Neuronal stem cell (in vitro differentiated cells): Measurements from ENCODE around the gene WNK3.

ENCODE experiments used
- DNase-seq: peaks from one replicate; pipeline ENCODE4 v3.0.0-alpha.2; 2013; ENCODE audit warnings: low spot score
- H2AFZ ChIP-seq: one replicate; pipeline ENCODE4 v1.6.1; 2013; ENCODE audit warnings: mild to moderate bottlenecking, low read length, inconsistent platforms
- H2AK5ac ChIP-seq: 2 replicates; pipeline ENCODE4 v1.6.1; 2013; ENCODE audit warnings: low read depth, mild to moderate bottlenecking, inconsistent platforms, low read length, moderate library complexity, mixed read lengths
- H2BK120ac ChIP-seq: 2 replicates; pipeline ENCODE4 v1.6.1; 2013; ENCODE audit warnings: low read depth, mild to moderate bottlenecking, inconsistent platforms, low read length, moderate library complexity, mixed read lengths
- H2BK12ac ChIP-seq: one replicate; pipeline ENCODE4 v1.6.1; 2013; ENCODE audit warnings: low read length, inconsistent platforms
- H2BK15ac ChIP-seq: 2 replicates; pipeline ENCODE4 v1.6.1; 2013; ENCODE audit warnings: mild to moderate bottlenecking, low read length, inconsistent platforms, mixed read lengths
- H2BK5ac ChIP-seq: one replicate; pipeline ENCODE4 v1.6.1; 2013; ENCODE audit warnings: inconsistent platforms, mild to moderate bottlenecking, low read length, moderate library complexity
- H3K14ac ChIP-seq: one replicate; pipeline ENCODE4 v1.6.1; 2013; ENCODE audit warnings: low read length, inconsistent platforms
- H3K18ac ChIP-seq: 2 replicates; pipeline ENCODE4 v1.6.1; 2013; ENCODE audit warnings: low read length, inconsistent platforms
- H3K23ac ChIP-seq: 2 replicates; pipeline ENCODE4 v1.6.1; 2013; ENCODE audit warnings: low read depth, mild to moderate bottlenecking, mixed read lengths, low read length, inconsistent platforms; ENCODE audit not compliant: poor library complexity
- H3K27ac ChIP-seq: replicated peaks from 3 replicates; pipeline ENCODE4 v1.5.1; 2013; ENCODE audit warnings: low read length, inconsistent platforms
- H3K27me3 ChIP-seq, 3 experiments: 2 replicates each; pipeline ENCODE4 v1.6.1; 2013; ENCODE audit warnings: low read length in 3 of 3, mild to moderate bottlenecking in 2 of 3, inconsistent platforms in 1 of 3, low read depth in 1 of 3, mixed read lengths in 1 of 3, moderate library complexity in 1 of 3; ENCODE audit not compliant: control insufficient read depth in 3 of 3, insufficient read depth in 3 of 3
- H3K36me3 ChIP-seq, 2 donors: replicated peaks in 1 of 2; 2 replicates each; pipeline ENCODE4 v1.6.1; 2013; ENCODE audit warnings: low read length in 2 of 2; ENCODE audit not compliant: control insufficient read depth in 2 of 2, insufficient read depth in 2 of 2
- H3K4ac ChIP-seq: 2 replicates; pipeline ENCODE4 v1.6.1; 2013; ENCODE audit warnings: inconsistent platforms, mild to moderate bottlenecking, low read length, moderate library complexity
- H3K4me1 ChIP-seq, 2 donors: 1 replicate in 1 of 2; 2 replicates in 1 of 2; pipeline ENCODE4 v1.6.1; 2013; ENCODE audit warnings: low read length in 2 of 2, low read depth in 1 of 2; ENCODE audit not compliant: control insufficient read depth in 2 of 2, insufficient read depth in 1 of 2
- H3K4me2 ChIP-seq: one replicate; pipeline ENCODE4 v1.6.1; 2013; ENCODE audit warnings: mild to moderate bottlenecking, low read length, inconsistent platforms; ENCODE audit not compliant: insufficient read depth, poor library complexity, severe bottlenecking
- H3K4me3 ChIP-seq, 2 donors: 2 replicates each; pipeline ENCODE4 v1.5.1; 2013; ENCODE audit warnings: low read length in 2 of 2, mild to moderate bottlenecking in 2 of 2, inconsistent platforms in 1 of 2, moderate library complexity in 1 of 2
- H3K79me1 ChIP-seq: one replicate; pipeline ENCODE4 v1.6.1; 2013; ENCODE audit warnings: low read depth, mild to moderate bottlenecking, inconsistent platforms, low read length, moderate library complexity
- H3K9ac ChIP-seq: one replicate; pipeline ENCODE4 v1.6.1; 2013; ENCODE audit warnings: mild to moderate bottlenecking, low read depth, low read length, inconsistent platforms; ENCODE audit not compliant: poor library complexity
- H3K9me3 ChIP-seq, 2 donors: replicated peaks in 1 of 2; 2 replicates each; pipeline versions ENCODE3 to v1.6.1; 2013; ENCODE audit warnings: low read length in 2 of 2, mild to moderate bottlenecking in 2 of 2, inconsistent platforms in 1 of 2, low read depth in 1 of 2, mixed read lengths in 1 of 2, moderate library complexity in 1 of 2; ENCODE audit not compliant: control insufficient read depth in 2 of 2, insufficient read depth in 1 of 2
- H4K8ac ChIP-seq: one replicate; pipeline ENCODE4 v1.6.1; 2013; ENCODE audit warnings: low read depth, mild to moderate bottlenecking, inconsistent platforms, low read length, moderate library complexity
- H4K91ac ChIP-seq: one replicate; pipeline ENCODE4 v1.6.1; 2013; ENCODE audit warnings: low read length, low read depth, mild to moderate bottlenecking, inconsistent platforms; ENCODE audit not compliant: poor library complexity
- WGBS, 2 donors: extraction: QIAGEN DNeasy Blood & Tissue Kit; methylation state at CpG; one replicate each; pipeline ENCODE4 v1.1.7; 2013; ENCODE audit warnings: missing lambda C conversion rate in 2 of 2, mixed read lengths in 1 of 2; ENCODE audit not compliant: insufficient read length in 2 of 2, insufficient replicate concordance in 1 of 2; ENCODE audit errors: extremely low coverage in 2 of 2; 5-methylcytosine and 5-hydroxymethylcytosine counted together

WNK3 gene

GRCh38 chrX:54184474-54184873 is 173.4 kb downstream of the WNK3 start:
- no peak overlapping the region for H3K4me2 ChIP-seq
- H3K4me1 ChIP-seq: peaks cover 4 to 6% of the 10 kb centered on the region in 2 donors
- H2AK5ac ChIP-seq: no peak overlapping the region
- H3K14ac ChIP-seq: no peak overlapping the region
- no peaks in the 10 kb centered on the region for H3K36me3 ChIP-seq
- H2BK15ac ChIP-seq: no peak overlapping the region
- H3K9me3 ChIP-seq: no peaks in the 10 kb centered on the region
- H2BK12ac ChIP-seq: no peak overlapping the region
- H3K9ac ChIP-seq: no peak overlapping the region
- no peak overlapping the region for H2BK5ac ChIP-seq
- no peak overlapping the region for H3K4me3 ChIP-seq
- no CpG with 5 or more reads among the region's 2 CpGs for WGBS, 2 donors
- peaks cover 3% of the 10 kb centered on the region for H3K79me1 ChIP-seq
- no peak overlapping the region for H3K4ac ChIP-seq
- no peak overlapping the region for H2BK120ac ChIP-seq
- no peak overlapping the region for H2AFZ ChIP-seq
- no peak overlapping the region for H4K8ac ChIP-seq
- H4K91ac ChIP-seq: no peak overlapping the region
- H3K27ac ChIP-seq: no peak overlapping the region
- H3K27me3 ChIP-seq: no peaks in the 10 kb centered on the region
- no peak overlapping the region for H3K18ac ChIP-seq
- no peak overlapping the region for H3K23ac ChIP-seq
- no peak for DNase-seq

- H3K4ac ChIP-seq: no peak within 1 kb of the TSS
- H3K9me3 ChIP-seq: no peaks in the 10 kb centered on the region
- no peak within 1 kb of the TSS for H2AK5ac ChIP-seq
- no peak within 1 kb of the TSS for H4K91ac ChIP-seq
- peak within 1 kb of the TSS; percentile 84 to 98 for H3K4me3 ChIP-seq
- H2AFZ ChIP-seq: peak within 1 kb of the TSS; percentile 89
- H3K79me1 ChIP-seq: peaks cover 3% of the 10 kb centered on the region
- no peak within 1 kb of the TSS for H2BK12ac ChIP-seq
- peaks cover 0 to 6% of the 10 kb centered on the region in 2 donors for H3K36me3 ChIP-seq
- peaks cover 4 to 6% of the 10 kb centered on the region in 2 donors for H3K4me1 ChIP-seq
- H3K23ac ChIP-seq: peak within 1 kb of the TSS; percentile 91
- no CpG with 5 or more reads among the region's 70 CpGs for WGBS, 2 donors
- DNase-seq: peak; percentile 64
- H3K27me3 ChIP-seq: no peaks in the 10 kb centered on the region
- no peak within 1 kb of the TSS for H2BK15ac ChIP-seq
- peak within 1 kb of the TSS; percentile 92 for H3K18ac ChIP-seq
- peak within 1 kb of the TSS; percentile 17 for H4K8ac ChIP-seq
- peak within 1 kb of the TSS; percentile 82 for H3K14ac ChIP-seq
- peak within 1 kb of the TSS; percentile 97 for H3K9ac ChIP-seq
- H2BK120ac ChIP-seq: no peak within 1 kb of the TSS
- no peak within 1 kb of the TSS for H2BK5ac ChIP-seq
- peak within 1 kb of the TSS; percentile 92 for H3K27ac ChIP-seq
- peak within 1 kb of the TSS; percentile 80 for H3K4me2 ChIP-seq
These were observed 174.8 kb downstream of the WNK3 start, which contains the start of gene FAM120C for GRCh38 chrX:54182864-54183613. Gene FAM120C (minus strand): TSS chrX:54183254. CDS start chrX:54183198, 56 bp downstream.

- peak overlapping the region; percentile 82 for H3K14ac ChIP-seq
- H2AK5ac ChIP-seq: no peak overlapping the region
- H2AFZ ChIP-seq: peak overlapping the region; percentile 89
- H3K4ac ChIP-seq: no peak overlapping the region
- no peaks in the 10 kb centered on the region for H3K9me3 ChIP-seq
- no peak overlapping the region for H2BK15ac ChIP-seq
- H3K4me3 ChIP-seq: peak overlapping the region; percentile 84 to 98
- H3K36me3 ChIP-seq: peaks cover 0 to 11% of the 10 kb centered on the region in 2 donors
- no peak overlapping the region for H2BK5ac ChIP-seq
- peak overlapping the region; percentile 17 for H4K8ac ChIP-seq
- peak overlapping the region; percentile 92 for H3K18ac ChIP-seq
- H2BK120ac ChIP-seq: no peak overlapping the region
- peak overlapping the region; percentile 80 for H3K4me2 ChIP-seq
- WGBS, 2 donors: 100% methylated on average over 1 of the region's 36 CpGs; no CpG with 5 or more reads in 1 of the 2 donors
- H3K4me1 ChIP-seq: peaks cover 4 to 6% of the 10 kb centered on the region in 2 donors
- H4K91ac ChIP-seq: no peak overlapping the region
- H3K27me3 ChIP-seq: no peaks in the 10 kb centered on the region
- no peak overlapping the region for H2BK12ac ChIP-seq
- no peak overlapping the region for H3K27ac ChIP-seq
- peaks cover 3% of the 10 kb centered on the region for H3K79me1 ChIP-seq
- peak overlapping the region; percentile 97 for H3K9ac ChIP-seq
- peak; percentile 8 for DNase-seq
- H3K23ac ChIP-seq: peak overlapping the region; percentile 91
These were observed 175.5 kb downstream of the WNK3 start for GRCh38 chrX:54182194-54182863.
